NCI-H748 (cell line): ENCODE results near the gene WIPF3.
"Not testable (repeated sequence)": the region's sequence is repeated elsewhere in the genome, so short reads cannot be mapped to it uniquely, and the experiment has no call there.

Experiments
- DNase-seq: peaks from one replicate; lab custom pipeline; 2025; ENCODE audit not compliant: unreplicated experiment; lab: John Stamatoyannopoulos, UW

Gene WIPF3

DNA sequence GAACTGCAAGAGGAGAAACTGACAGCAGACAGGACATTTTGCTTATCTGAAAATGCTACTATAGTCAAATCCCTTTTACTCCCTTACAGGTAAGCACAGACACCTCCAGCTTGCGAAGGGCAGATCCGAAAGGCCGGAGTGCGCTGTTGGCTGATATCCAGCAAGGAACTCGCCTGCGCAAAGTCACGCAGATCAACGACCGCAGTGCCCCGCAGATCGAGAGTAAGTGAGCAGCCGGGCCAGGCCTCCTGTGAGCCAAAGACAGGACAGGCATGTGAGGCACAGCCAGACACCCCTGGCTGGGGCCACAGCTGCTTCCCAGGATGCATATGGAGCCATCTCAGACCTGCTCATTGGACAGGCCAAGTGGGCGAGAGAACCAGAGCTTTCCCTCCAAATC lies 69.4 kb downstream of the WIPF3 start:
- no peak for DNase-seq

DNA sequence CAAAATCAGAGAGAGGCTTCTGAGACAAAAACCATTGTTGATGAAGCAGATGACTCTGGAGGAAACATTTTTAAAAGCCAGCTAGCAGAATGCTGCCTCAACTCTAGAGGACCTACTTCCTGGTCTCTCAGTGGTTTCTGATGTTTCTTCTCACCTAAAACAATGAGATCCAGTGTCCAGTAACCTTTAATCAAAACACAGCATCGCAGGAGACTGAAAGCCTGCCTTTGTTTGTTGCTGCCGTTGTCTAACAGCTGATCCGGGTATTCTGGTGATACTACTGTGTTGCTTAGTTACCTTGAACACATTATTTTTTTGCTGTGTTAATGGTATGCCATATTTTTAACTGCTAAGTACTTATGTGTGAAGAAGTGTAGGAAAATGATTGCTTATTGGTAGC lies 70.9 kb downstream of the WIPF3 start:
- peak; percentile 84 for DNase-seq

GRCh38 chr7:29878081-29878688 lies 71.9 kb downstream of the WIPF3 start:
- DNase-seq, result peak; percentile 50

DNA sequence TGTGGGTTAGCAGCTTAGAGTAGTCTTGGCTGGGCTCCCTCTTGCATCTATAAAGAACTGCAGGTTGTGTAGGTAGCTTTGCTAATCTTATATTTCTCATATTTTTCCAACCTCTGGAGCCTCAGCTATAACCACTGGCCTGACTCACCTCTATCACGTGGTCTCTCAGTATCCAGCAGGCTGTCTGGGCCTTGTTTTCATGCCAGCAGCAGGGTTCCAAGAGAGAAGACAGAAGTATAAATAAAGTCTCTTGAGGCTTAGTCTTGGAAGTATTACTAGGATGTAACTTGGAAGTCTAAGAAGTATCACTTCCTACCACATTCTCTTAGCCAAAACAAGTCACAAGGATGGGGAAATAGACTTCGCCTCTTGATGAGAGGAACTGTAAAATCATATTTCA lies 73.3 kb downstream of the WIPF3 start:
- DNase-seq, result no peak

GRCh38 chr7:29881724-29882123 lies 75.4 kb downstream of the WIPF3 start:
- DNase-seq, result peak; percentile 22

DNA sequence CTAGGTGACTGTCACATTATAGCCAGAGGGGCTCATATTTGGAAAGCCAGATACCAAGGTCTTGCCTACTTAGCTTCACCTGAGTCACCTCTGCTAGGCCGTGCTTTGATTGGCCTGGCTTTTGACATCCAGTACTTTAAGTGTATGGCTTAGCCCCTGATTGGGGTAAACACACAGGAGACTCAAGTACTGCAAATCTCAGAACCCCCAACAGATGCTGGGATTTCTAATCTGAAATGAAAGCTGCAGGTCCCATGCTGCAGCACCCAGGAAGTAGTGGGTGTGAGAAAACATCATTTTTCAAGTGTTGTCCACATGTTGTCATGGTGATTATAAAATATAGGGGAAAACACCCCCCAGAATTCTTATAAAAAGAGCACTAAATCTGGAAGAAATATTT lies 76.2 kb downstream of the WIPF3 start:
- no peak for DNase-seq

GRCh38 chr7:29883462-29884398 lies 77.4 kb downstream of the WIPF3 start:
- DNase-seq, result peak; percentile 87

GRCh38 chr7:29884399-29885272 lies 78.3 kb downstream of the WIPF3 start:
- peak; percentile 84 for DNase-seq

DNA sequence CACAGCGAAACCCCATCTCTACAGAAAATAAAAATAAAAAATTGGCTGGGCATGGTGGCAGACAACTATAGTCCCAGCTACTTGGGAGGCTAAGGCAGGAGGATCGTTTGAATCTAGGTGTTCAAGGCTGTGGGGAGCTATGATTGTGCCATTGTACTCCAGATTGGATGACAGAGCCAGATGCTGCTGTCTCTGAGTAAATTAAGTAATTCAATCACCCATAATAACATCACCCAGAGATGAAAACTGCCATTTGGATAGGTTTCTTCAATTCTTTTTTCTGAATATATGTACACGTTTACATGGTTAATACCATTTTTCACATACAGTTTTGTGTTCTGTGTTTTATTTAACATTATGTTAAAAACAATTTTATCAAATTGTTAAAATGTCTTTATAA lies 79.3 kb downstream of the WIPF3 start:
- peak; percentile 46 for DNase-seq

- DNase-seq, result no peak
Measured at GRCh38 chr7:29886827-29887226, 80.5 kb downstream of the WIPF3 start.

DNA sequence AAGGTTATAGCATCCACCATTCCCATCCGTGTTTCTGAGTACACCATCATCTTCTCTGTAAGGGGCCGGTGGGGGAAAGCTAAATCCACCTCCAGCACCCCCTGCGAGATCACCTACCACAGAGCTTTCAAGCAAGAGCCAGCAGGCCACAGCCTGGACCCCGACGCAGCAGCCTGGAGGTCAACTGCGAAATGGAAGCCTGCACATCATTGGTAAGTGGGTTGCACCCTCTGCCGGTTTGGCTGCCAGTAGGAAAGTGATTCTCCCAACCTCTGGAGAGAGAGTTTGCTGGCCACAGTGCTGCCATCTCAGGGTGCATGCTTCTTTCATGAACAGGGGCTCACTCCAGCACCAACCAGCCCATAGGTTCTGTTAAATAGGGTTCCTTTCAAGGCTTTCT lies 81.7 kb downstream of the WIPF3 start:
- no peak for DNase-seq

DNA sequence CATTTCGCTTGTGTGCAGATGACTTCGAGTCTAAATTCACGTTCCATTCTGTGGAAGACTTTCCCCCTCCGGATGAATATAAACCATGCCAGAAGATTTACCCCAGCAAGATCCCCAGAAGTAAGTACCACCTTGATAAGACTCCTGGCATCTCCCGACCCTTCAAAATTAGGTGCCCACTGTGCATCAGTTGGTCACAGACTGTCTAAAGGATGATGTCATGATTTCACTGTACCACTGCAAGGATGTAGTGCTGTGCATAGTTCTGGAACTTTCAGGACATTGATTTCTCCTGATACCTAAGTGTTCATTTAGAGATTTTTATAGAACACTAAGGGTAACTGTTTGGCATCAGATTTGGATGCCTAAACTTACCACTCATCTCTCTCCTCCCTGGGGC lies 83.0 kb downstream of the WIPF3 start:
- DNase-seq, result no peak

DNA sequence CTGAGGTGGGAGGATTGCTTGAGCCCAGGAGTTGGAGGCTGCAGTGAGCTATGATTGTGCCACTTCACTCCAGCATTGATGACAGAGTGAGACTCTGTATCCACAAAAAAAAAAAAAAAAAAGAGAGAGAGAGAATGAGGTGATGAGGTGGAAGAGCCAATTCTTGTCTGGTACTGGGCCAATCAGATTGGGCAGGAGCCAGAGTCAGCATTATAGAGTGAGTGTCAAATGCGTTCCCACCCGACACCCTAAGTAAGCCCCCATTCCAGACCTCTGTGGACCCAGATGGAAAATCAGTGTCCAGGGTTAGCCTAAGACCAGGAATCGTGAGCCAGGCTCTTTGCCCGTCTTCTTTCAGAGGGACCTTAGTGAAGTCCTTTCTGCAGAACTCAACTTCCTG lies 83.9 kb downstream of the WIPF3 start:
- DNase-seq, result no peak

DNA sequence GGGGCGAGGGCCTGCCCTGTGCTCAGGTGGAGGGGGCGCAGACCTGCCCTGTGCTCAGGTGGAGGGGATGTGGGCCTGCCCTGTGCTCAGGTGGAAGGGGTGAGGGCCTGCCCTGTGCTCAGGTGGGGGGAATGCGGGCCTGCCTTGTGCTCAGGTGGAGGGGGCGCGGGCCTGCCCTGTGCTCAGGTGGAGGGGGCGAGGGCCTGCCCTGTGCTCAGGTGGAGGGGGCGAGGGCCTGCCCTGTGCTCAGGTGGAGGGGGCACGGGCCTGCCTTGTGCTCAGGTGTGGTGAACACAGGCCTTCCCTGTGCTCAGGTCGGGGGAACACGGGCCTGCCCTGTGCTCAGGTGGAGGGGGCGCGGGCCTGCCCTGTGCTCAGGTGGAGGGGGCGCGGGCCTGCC lies 84.5 kb downstream of the WIPF3 start:
- DNase-seq, result not testable (repeated sequence)

DNA sequence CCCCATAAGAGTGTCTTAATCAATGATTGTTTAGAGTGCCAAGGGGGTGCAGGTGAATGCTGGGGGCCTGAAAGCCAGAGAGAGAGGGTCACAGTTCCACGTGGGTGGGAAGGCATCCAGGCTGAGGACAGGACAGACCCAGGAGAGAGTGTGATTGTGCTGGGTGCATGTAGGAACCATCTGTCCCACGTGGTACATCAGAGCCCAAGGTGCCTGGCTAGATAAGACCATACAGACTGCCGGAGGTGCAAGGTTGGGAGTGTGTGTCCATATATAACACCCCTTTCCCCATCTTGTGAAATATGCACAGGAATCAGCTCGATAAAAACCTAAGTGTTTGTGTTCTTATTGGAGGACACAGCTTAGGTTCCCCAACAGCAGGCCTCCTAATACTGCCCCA lies 85.5 kb downstream of the WIPF3 start:
- no peak for DNase-seq

- no peak for DNase-seq
Measured at GRCh38 chr7:29892231-29892630, 85.9 kb downstream of the WIPF3 start.

DNA sequence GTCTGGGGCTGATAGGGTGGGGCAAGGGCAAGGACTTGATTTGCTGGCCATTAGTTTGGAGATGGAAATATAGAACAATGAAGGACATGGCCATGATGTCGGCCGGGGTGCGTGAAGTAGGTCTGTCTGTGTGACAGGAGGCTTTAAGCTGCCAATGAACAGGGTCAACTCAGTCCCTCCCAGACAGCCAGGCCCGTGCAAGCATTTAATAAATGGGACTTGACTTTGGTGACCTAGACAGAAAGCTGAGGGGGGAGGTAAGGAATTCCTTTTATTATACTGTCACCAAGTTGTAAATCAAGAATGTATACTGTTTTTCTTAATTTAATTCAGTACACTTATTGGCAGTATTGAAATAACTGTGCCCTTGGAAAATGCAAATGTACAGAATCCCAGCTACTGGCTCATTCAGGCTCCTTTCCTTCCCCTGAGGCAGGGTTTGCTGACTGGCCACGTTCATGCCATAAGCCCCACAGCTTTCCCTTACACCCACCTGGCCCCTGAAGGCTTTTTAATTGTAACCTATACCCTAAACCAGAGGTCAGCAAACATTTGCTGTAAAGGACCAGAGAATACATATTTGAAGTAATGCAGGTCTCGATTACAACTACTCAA lies 87.2 kb downstream of the WIPF3 start:
- no peak for DNase-seq

- no peak for DNase-seq
Measured at GRCh38 chr7:29894256-29894655, 87.9 kb downstream of the WIPF3 start.

DNA sequence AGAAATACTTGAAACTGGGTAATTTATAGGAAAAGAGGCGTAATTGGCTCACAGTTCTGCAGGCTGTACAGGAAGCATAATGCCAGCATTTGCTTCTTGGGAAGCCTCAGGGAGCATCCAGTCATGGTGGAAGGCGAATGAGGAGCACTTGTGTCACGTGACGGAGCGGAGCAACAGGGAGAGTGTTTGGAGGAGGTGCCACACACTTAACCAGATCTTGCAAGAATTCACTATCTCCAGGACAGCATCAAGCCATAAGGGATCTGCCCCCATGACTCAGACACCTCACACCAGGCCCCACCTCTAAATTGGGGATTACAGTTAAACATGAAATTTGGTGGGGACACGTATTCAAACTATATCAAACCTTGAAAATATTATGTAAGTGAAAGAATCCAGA lies 89.3 kb downstream of the WIPF3 start:
- no peak for DNase-seq

DNA sequence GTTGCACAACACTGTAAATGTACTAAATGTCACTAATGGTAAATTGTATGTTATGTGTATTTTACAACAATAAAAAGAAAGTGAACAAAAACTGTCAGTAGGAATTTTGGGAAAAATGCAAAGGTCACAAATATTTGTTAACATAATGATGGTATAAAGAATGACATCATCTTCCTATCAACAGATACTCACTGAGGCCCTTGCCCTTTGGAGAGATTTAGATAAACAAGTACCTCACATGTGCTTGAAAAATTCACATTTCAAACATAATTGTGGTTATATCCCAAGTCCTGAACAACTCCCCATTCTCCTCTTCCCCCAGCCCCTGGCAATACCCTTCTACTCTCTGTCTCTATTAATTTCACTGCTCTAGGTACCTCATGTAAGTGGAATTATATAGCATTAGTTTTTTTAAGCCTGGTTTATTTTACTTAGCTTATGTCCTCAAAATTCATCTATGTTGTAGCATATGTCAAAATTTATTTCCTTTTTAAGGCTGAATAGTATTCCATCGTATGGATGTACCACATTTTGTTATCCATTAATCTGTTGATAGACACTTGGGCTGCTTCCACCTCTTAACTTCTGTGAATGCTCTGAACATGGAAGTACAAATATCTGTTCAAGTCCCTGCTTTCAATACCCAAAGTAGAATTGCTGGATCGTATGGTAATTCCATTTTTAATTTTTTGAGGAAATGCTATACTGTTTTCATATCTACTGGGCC lies 90.5 kb downstream of the WIPF3 start:
- DNase-seq, result no peak
